HG02610 (cell line): ENCODE measurements around the gene FAM131B.

Source experiments
- ATAC-seq: cut with Tn5 transposase; IDR thresholded peaks from one replicate; pipeline ENCODE4 v1.9.1; 2021; ENCODE audit warnings: mild to moderate bottlenecking, moderate library complexity; ENCODE audit not compliant: unreplicated experiment

FAM131B gene

GRCh38 chr7:143383642-143383957, 21.1 kb upstream of the FAM131B start:
- ATAC-seq = no peak

GRCh38 chr7:143382791-143383641, 20.5 kb upstream of the FAM131B start:
- no peak for ATAC-seq

GRCh38 chr7:143382126-143382790, 19.7 kb upstream of the FAM131B start:
- ATAC-seq = no peak

- peak; percentile 8 for ATAC-seq
These were observed 19.1 kb upstream of the FAM131B start for GRCh38 chr7:143381427-143382125.

- peak; percentile 82 for ATAC-seq
These were observed 18.3 kb upstream of the FAM131B start, which contains the start of gene ZYX for GRCh38 chr7:143380646-143381426. Gene ZYX, plus strand, starts transcription at chr7:143381345. Its CDS starts 227 bp downstream, at chr7:143381572.

- peak; percentile 50 for ATAC-seq
These were observed 17.7 kb upstream of the FAM131B start for GRCh38 chr7:143380260-143380645.

- peak; percentile 2 for ATAC-seq
These were observed 17.2 kb upstream of the FAM131B start for GRCh38 chr7:143379611-143380259.

- no peak for ATAC-seq
These were observed 13.9 kb upstream of the FAM131B start for GRCh38 chr7:143376396-143376795.

GRCh38 chr7:143375298-143376034, 13.0 kb upstream of the FAM131B start:
- ATAC-seq = no peak

- ATAC-seq = no peak
These were observed 12.0 kb upstream of the FAM131B start for GRCh38 chr7:143374561-143374960.

- ATAC-seq = no peak
These were observed 10.8 kb upstream of the FAM131B start for GRCh38 chr7:143373255-143373794.

GRCh38 chr7:143372070-143372469, 9.6 kb upstream of the FAM131B start:
- no peak for ATAC-seq

- no peak for ATAC-seq
These were observed 7.5 kb upstream of the FAM131B start for GRCh38 chr7:143369678-143370651.

- ATAC-seq = no peak
These were observed 5.9 kb upstream of the FAM131B start for GRCh38 chr7:143368387-143368786.

GRCh38 chr7:143367972-143368371, 5.5 kb upstream of the FAM131B start:
- no peak for ATAC-seq

- no peak for ATAC-seq
These were observed 764 bp upstream of the FAM131B start for GRCh38 chr7:143363016-143363937.

- no peak for ATAC-seq
These were observed 872 bp downstream of the FAM131B start for GRCh38 chr7:143361552-143362130.
